Ishikawa (cell line): ENCODE data around the gene ASXL1.

Experiments used
- EP300 ChIP-seq: IDR thresholded peaks from 2 replicates; pipeline ENCODE4 v1.6.1; 2012; ENCODE audit warnings: borderline replicate concordance
- FOXM1 ChIP-seq: IDR thresholded peaks from 2 replicates; pipeline ENCODE4 v1.6.1; 2012; ENCODE audit warnings: low read depth, borderline replicate concordance
- MAX ChIP-seq: IDR thresholded peaks from 2 replicates; pipeline ENCODE4 v1.6.1; 2012
- REST ChIP-seq: IDR thresholded peaks from 2 replicates; pipeline ENCODE4 v1.6.1; 2012; ENCODE audit warnings: low read depth, mild to moderate bottlenecking

GRCh38 chr20:32474967-32475811 lies 117.1 kb downstream of the ASXL1 start:
- TF ChIP-seq EP300 (no peak), FOXM1 (no peak), MAX (peak; percentile 51), REST (no peak)
